ENCODE measurements around the gene SMAGP. TPM values are rescaled to one million over a fixed set of nuclear protein-coding genes. Genes with fewer than 3 reads are reported as not detected.

SMAGP gene
- polyA plus RNA-seq, 1 donor (not counting 4 experiments of a cell fraction or from before 2014, with no cell fraction given) = 52.1 TPM

DNA sequence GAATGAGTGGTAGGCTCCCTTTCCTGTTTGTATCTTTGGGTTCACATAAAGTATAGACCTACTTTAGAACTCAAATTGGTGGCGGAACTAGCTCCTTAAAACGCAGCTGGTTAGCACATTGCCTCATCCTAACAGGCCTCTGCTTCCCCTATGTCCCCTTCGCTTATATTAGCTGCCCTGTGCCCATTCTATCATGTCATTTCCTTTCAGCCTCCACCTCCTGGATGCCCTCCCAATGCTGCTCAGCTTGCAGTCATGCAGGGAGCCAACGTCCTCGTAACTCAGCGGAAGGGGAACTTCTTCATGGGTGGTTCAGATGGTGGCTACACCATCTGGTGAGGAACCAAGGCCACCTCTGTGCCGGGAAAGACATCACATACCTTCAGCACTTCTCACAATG, 28.1 kb downstream of the SMAGP start:
- Histone ChIP-seq H3K36me3 (ENCODE audit: control insufficient read depth in 2 of 2, extremely low read depth in 1 of 2, insufficient read depth in 2 of 2, low read length in 2 of 2) (peaks cover 30 to 53% of the 10 kb centered on the region in 2 experiments), H3K9me1 (ENCODE audit: control insufficient read depth, extremely low read depth, insufficient read depth, low read length) (peaks cover 3% of the 10 kb centered on the region), H3K27me3 (ENCODE audit: control insufficient read depth, extremely low read depth, insufficient read depth, low read length) (no peaks in the 10 kb centered on the region), H3K9ac (ENCODE audit: control insufficient read depth, extremely low read depth, insufficient read depth, low read length) (no peak overlapping the region), H3K4me1 (ENCODE audit: control insufficient read depth, extremely low read depth, insufficient read depth, low read length) (peaks cover 23% of the 10 kb centered on the region), H3K4me3 (ENCODE audit: control insufficient read depth in 2 of 3, extremely low read depth in 1 of 3, insufficient read depth in 2 of 3, low read depth in 1 of 3, low read length in 3 of 3) (no peak overlapping the region), H3K79me2 (ENCODE audit: control insufficient read depth, insufficient read depth, low read length) (peaks cover 23% of the 10 kb centered on the region), H2AFZ (ENCODE audit: control insufficient read depth, low read length) (no peak overlapping the region), H4K20me1 (ENCODE audit: control insufficient read depth, extremely low read depth, insufficient read depth, low read length) (peaks cover 6% of the 10 kb centered on the region), H3K27ac (ENCODE audit: control insufficient read depth, insufficient read depth, low read length) (no peak overlapping the region), H3K4me2 (ENCODE audit: control insufficient read depth, extremely low read depth, insufficient read depth, low read depth, low read length) (no peak overlapping the region), H3K9me3 (ENCODE audit: control insufficient read depth, low read depth, low read length) (no peaks in the 10 kb centered on the region)
- FAIRE-seq (no peak), DNase-seq (ENCODE audit: low read depth, low spot score) (no peak)
- dilution Hi-C loops (cut with MboI; ENCODE audit: extremely low pct_ligation_motif_present, low sequenced_read_pairs) = no loop called here
- no peak for TF ChIP-seq EZH2 (IDR thresholded peaks at IDR 0.05; ENCODE audit: low read length)
- TF ChIP-seq, protein P1, sequence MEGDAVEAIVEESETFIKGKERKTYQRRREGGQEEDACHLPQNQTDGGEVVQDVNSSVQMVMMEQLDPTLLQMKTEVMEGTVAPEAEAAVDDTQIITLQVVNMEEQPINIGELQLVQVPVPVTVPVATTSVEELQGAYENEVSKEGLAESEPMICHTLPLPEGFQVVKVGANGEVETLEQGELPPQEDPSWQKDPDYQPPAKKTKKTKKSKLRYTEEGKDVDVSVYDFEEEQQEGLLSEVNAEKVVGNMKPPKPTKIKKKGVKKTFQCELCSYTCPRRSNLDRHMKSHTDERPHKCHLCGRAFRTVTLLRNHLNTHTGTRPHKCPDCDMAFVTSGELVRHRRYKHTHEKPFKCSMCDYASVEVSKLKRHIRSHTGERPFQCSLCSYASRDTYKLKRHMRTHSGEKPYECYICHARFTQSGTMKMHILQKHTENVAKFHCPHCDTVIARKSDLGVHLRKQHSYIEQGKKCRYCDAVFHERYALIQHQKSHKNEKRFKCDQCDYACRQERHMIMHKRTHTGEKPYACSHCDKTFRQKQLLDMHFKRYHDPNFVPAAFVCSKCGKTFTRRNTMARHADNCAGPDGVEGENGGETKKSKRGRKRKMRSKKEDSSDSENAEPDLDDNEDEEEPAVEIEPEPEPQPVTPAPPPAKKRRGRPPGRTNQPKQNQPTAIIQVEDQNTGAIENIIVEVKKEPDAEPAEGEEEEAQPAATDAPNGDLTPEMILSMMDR (optimal IDR thresholded peaks at IDR 0.05 in 1 of 3, IDR thresholded peaks at IDR 0.05 in 1 of 3, conservative IDR thresholded peaks at IDR 0.05 in 1 of 3; ENCODE audit: extremely low read depth in 1 of 3, insufficient read depth in 2 of 3, low read length in 3 of 3) = no peak

DNA sequence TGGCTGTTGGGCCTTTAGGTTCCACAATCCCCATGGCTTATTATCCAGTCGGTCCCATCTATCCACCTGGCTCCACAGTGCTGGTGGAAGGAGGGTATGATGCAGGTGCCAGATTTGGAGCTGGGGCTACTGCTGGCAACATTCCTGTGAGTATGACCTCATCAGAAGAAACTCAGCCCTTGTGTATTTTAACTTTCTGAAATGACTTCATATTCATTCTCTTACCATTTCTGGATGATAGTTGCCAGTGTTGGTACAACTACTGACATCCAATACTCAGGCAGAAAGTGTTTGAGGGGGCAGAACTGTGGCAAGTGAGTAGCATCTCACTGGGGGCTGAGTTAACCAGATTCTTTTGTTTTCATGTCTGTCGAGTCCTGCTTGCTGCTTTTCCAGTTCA, 29.2 kb downstream of the SMAGP start:
- Histone ChIP-seq H4K20me1 (ENCODE audit: control insufficient read depth, extremely low read depth, insufficient read depth, low read length) (peaks cover 6% of the 10 kb centered on the region), H2AFZ (ENCODE audit: control insufficient read depth, low read length) (no peak overlapping the region), H3K4me1 (ENCODE audit: control insufficient read depth, extremely low read depth, insufficient read depth, low read length) (peaks cover 20% of the 10 kb centered on the region), H3K36me3 (ENCODE audit: control insufficient read depth in 2 of 2, extremely low read depth in 1 of 2, insufficient read depth in 2 of 2, low read length in 2 of 2) (peaks cover 24 to 45% of the 10 kb centered on the region in 2 experiments), H3K4me3 (ENCODE audit: control insufficient read depth in 2 of 3, extremely low read depth in 1 of 3, insufficient read depth in 2 of 3, low read depth in 1 of 3, low read length in 3 of 3) (no peak overlapping the region), H3K79me2 (ENCODE audit: control insufficient read depth, insufficient read depth, low read length) (peaks cover 23% of the 10 kb centered on the region), H3K27ac (ENCODE audit: control insufficient read depth, insufficient read depth, low read length) (no peak overlapping the region), H3K27me3 (ENCODE audit: control insufficient read depth, extremely low read depth, insufficient read depth, low read length) (no peaks in the 10 kb centered on the region), H3K9me1 (ENCODE audit: control insufficient read depth, extremely low read depth, insufficient read depth, low read length) (peaks cover 4% of the 10 kb centered on the region), H3K9me3 (ENCODE audit: control insufficient read depth, low read depth, low read length) (no peaks in the 10 kb centered on the region), H3K4me2 (ENCODE audit: control insufficient read depth, extremely low read depth, insufficient read depth, low read depth, low read length) (no peak overlapping the region), H3K9ac (ENCODE audit: control insufficient read depth, extremely low read depth, insufficient read depth, low read length) (no peak overlapping the region)
- dilution Hi-C loops (cut with MboI; ENCODE audit: extremely low pct_ligation_motif_present, low sequenced_read_pairs) = no loop called here
- no peak for TF ChIP-seq EZH2 (IDR thresholded peaks at IDR 0.05; ENCODE audit: low read length)
- TF ChIP-seq, protein P1 (optimal IDR thresholded peaks at IDR 0.05 in 1 of 3, IDR thresholded peaks at IDR 0.05 in 1 of 3, conservative IDR thresholded peaks at IDR 0.05 in 1 of 3; ENCODE audit: extremely low read depth in 1 of 3, insufficient read depth in 2 of 3, low read length in 3 of 3) = no peak
- DNase-seq (ENCODE audit: low read depth, low spot score) = no peak
- FAIRE-seq = no peak
